IPS-NIHi7 (cell line): ENCODE data around the gene ALCAM.

Experiments
- DNase-seq: peaks from one replicate; pipeline ENCODE4 v3.0.0; 2012; ENCODE audit warnings: mixed read lengths; ENCODE audit errors: extremely low spot score

Gene ALCAM

GRCh38 chr3:105366326-105367062, at the start of gene ALCAM:
Gene ALCAM (plus strand): TSS chr3:105366909.
- peak; percentile 81 for DNase-seq

DNA sequence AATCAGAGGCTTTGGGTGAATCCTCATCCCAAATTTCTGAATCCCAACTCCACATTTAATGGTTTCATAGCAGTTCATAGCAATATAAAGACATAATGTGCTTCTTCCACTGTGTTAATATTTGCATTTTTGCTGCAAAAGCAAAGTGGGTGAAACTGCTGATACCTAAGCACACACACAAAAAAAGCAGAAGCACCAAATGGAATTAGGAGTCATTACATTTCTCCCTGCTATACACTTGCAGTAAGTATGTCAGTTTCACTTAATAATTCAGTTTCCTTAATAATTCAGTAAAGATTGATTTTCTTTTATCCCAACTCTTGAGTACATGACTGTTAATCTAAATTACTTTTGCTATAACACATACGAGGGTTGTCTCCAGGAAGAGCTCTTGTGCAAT, 48.9 kb upstream of the ALCAM start:
- no peak for DNase-seq

DNA sequence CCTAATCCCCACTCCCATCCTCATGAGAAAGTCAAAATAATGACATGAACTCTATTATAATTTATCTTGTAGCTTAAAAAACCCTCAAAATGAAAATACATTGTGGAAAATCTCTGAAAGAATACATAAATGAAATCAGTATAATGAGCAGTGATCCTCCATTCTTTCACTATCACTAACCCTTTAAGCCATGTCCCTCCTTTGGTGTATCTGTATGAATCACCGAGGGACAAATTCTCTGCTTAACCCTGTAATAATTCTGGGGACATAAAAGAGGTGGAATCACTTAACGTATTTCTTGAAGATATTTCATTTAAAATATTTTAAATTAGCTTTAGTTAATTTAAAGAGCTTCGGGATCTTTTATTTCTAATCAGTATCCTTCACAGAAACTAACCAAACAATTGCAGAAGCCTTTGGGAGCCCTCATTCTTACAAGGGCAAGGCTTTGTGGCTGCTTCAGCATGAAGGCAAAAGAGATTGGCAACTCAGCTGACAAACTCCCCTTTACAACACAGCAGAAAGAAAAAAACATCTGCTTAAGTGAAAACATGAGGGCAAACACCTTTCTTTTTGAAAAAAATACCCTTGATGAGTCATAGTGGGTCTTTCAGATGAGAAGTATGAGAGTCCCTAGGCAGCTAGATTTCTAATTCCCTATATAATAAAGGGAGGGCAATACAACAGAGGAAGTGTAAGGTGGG, 44.0 kb upstream of the ALCAM start:
- DNase-seq: no peak

DNA sequence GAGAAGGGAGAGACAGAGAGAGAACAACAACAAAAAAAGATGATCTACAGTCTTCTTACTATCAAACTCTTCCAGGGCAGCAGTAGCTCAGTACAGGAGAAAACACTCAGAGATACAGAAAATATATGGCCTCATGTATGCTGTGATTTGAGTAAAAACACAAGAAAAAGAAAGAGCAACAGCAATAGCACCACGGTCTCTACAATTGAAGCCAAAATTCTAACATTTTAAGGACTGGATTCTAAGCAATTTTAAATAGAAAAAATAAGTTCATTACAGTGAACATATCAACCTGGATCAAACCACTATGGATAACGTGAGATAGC, 43.5 kb upstream of the ALCAM start:
- DNase-seq: no peak

GRCh38 chr3:105324951-105325350, 41.8 kb upstream of the ALCAM start:
- DNase-seq: no peak

DNA sequence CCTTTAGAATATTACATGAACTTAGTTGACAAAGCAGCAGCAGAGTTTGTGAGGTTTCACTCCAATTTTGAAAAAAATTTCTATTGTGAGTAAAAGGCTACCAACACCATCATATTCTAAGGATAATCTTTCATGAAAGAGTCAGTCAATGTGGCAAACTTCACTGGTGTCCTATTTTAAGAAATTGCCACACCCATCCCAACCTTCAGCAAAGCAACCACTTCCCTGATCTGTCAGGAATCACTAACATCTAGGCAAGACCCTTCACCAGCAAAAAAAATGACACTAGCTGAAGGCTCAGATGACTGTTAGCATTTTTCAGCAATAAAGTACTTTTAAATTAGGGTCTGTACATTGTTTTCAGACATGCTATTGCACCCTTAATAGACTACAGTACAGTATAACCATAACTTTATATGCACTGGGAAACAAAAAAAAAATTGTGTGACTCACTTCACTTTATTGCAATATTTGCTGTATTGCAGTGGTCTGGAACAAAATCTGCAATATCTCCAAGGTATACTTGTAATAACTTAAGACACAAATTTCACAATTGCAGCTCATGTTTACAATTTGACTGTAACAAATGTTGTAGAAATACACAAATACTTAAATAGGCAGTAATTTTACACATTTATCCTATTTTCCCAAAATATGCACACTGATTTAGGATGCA, 38.9 kb upstream of the ALCAM start:
- no peak for DNase-seq

DNA sequence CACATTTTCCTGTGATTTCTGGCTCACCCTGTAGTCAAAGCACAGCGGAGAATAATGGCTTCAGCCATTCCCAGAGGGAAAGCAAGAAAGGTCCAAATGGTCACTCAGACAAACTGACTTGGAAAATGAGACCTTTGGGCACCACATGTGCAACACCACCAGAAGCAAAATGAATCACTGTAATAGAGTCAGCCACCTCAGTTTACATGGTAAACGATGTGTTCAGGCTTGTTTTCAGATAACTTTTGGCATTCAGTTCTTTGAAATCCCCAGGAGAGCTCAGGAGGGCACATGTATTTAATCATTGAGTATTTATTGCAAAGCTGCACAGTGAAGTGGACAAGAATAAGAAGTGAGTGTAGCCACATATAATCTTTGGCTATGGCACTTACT, 38.4 kb upstream of the ALCAM start:
- DNase-seq: no peak

- DNase-seq: no peak
Observed at GRCh38 chr3:105332961-105333360, 33.7 kb upstream of the ALCAM start.

DNA sequence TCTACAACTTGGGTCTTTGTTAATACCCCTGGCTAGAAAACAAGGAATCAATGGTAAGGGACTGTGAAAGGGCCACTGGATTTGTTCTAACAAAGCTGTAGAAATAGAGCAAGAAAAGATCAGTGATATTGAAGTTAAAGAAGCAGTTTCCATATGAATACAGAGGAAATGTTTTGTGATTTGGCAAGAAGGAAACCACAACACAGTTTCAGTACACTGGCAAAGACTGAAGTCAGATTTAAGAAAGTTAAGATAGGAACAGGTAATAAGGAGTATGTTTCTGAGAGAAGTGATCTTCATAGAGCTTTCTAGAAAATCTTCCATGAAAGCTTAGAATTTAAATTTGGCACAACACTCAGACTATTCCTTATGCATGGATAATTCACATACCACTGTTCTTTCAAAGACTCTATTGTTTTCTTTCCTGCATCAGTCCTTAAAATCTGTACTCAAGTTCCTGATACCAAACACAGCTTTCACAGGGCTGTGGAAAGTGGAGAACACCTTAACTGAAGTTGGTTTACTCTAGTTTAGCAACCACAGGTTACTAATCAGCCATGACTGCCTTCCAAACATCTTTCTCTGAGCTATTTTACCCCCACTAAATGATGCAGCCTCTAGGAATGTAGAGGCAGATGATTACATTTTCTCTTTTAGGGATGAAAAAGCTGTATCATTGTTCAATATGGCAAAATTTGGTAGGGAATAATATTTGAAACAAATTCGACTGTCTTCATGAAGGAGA, 32.4 kb upstream of the ALCAM start:
- no peak for DNase-seq

GRCh38 chr3:105339946-105340345, 26.8 kb upstream of the ALCAM start:
- no peak for DNase-seq

- DNase-seq: no peak
Observed at GRCh38 chr3:105343991-105344390, 22.7 kb upstream of the ALCAM start.

GRCh38 chr3:105345156-105345555, 21.6 kb upstream of the ALCAM start:
- no peak for DNase-seq

DNA sequence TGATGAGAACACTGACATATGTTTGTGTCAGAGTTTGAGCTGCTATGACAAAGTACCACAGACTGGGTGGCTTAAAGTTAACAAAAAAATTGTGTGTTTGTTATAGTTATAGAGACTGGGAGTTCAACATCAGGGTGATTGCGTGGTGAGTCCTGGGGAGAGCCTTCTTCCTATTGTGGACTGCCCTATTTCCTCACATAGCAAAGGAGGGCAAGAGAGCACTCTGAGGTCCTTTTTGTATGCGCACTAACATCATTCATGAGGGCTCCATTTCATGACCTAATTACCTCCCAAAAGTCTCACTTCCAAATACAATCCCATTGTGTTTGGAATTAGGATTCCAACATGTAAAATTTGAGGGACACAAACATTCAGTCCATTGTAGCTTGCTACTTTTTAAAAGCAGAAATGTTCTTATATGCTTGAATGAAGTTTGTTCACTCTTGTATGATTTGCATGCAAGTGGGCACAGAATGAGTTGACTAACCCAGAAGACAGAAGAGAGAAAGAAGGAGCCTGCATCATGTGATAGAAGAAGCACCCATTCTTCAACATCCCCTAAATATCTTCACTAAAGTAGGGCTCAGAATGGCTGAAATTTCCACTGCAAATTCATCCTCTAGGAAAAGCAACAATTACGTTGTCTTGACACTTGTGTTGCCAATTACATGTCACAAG, 18.9 kb upstream of the ALCAM start:
- no peak for DNase-seq

DNA sequence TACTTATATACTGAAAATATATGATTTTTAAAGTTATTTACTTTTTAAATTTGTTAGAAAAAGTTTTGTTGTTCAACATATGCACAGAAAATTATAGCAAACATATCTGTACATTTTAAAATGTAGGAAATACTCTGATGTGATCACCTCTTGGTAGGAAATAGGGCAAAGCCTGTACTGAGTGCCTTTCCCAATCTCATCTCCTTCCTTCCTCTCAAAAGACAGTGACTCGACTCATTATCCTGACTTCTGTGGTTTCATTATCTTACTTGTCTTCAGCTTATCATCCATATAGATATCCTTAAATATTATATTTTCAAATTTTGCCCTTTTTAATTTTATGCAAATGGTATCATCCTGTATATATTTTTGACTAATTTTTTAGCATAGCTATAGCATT, 18.4 kb upstream of the ALCAM start:
- DNase-seq: no peak

- DNase-seq: no peak
Observed at GRCh38 chr3:105349684-105350387, 16.9 kb upstream of the ALCAM start.

- no peak for DNase-seq
Observed at GRCh38 chr3:105351821-105352220, 14.9 kb upstream of the ALCAM start.

DNA sequence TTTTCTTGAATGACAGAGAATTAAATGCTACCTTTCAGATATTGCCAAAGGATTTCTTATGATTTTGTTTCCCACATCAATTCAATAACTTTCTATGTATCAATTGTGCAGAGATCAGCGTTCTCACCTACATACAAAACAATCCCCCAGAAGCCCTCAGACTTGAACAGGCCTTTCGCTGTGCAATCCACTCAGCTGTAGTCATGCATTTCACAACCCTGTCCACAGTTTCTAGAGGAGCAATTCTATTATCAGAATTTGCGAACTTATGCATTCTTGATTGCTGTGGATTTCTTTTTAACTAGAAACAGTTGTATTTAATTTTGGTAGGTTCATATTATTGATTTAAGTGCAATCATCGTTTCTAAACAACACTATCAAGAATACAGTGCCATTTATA, 13.7 kb upstream of the ALCAM start:
- DNase-seq: no peak

- DNase-seq: peak; percentile 56
Observed at GRCh38 chr3:105353485-105354161, 13.1 kb upstream of the ALCAM start.

- peak; percentile 46 for DNase-seq
Observed at GRCh38 chr3:105354429-105354828, 12.3 kb upstream of the ALCAM start.

DNA sequence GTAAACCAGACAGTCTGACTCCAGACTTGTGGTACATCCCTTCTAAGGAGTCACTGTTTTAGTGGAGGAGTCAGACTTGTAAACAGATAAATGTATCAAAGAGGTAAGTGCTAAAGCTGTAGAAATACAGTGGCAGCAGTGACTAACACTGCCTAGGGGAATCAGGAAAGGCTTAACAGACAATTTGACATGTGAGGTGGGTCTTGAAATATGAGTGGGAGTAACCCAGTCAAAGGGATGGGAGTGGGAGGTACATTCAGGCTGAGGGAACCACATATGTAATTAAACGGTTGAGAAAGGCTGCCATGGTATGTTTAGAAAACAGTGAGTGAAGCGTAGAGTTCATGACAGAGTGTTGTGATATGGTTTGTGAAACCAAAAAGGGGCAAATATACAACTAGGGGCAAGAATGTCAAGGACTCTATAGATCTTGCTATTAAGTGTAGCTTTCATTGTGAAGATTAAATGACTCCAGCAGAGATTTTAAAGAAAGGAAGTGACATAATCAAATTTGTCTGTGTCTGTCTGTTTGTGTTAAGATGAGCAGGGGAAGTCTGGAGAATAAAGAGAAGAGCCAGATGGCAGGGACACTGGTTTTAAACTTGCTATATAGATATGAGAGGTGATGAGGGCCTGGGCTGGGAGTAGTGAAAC, 11.2 kb upstream of the ALCAM start:
- DNase-seq: no peak
